Measurements from ENCODE around the gene CDK5RAP1.

GRCh38 chr20:33362898-33363297 lies 38.4 kb downstream of the CDK5RAP1 start:
- no peak for TF ChIP-seq ZBTB8A (tag by site-specific recombination; IDR thresholded peaks at IDR 0.05)
- TF ChIP-seq REST (tag by site-specific recombination; IDR thresholded peaks at IDR 0.05), result no peak
